SJCRH30 (cell line): ENCODE measurements around the gene ZFYVE21. TPM values are rescaled to one million over a fixed set of nuclear protein-coding genes. Genes with fewer than 3 reads are reported as not detected.

Experiments
- DNase-seq, 2 experiments: peaks; one replicate each; pipeline ENCODE4 v3.0.0-alpha.2; 2015 to 2020
- H3K27ac ChIP-seq: fragments of 250-450 bp; sonication (Bioruptor Pico); 2 replicates; pipeline ENCODE4 v1.5.1; 2020; ENCODE audit warnings: mild to moderate bottlenecking, moderate library complexity
- H3K27me3 ChIP-seq: fragments of 250-450 bp; sonication (Bioruptor Pico); 2 replicates; pipeline ENCODE4 v1.5.1; 2020; ENCODE audit warnings: mild to moderate bottlenecking, moderate library complexity
- H3K36me3 ChIP-seq: fragments of 250-450 bp; sonication (Bioruptor Pico); 2 replicates; pipeline ENCODE4 v1.5.1; 2020; ENCODE audit warnings: mild to moderate bottlenecking, moderate library complexity
- H3K4me1 ChIP-seq: fragments of 250-450 bp; sonication (Bioruptor Pico); 2 replicates; pipeline ENCODE4 v1.5.1; 2020; ENCODE audit warnings: mild to moderate bottlenecking, moderate library complexity
- H3K4me3 ChIP-seq: fragments of 250-450 bp; sonication (Bioruptor Pico); 2 replicates; pipeline ENCODE4 v1.5.1; 2020; ENCODE audit warnings: mild to moderate bottlenecking, moderate library complexity
- H3K9me3 ChIP-seq: fragments of 250-450 bp; sonication (Bioruptor Pico); replicated peaks from 2 replicates; pipeline ENCODE4 v1.5.1; 2020; ENCODE audit warnings: mild to moderate bottlenecking, moderate library complexity
- total RNA-seq: library from RNA; depleted of rRNA; stranded (reverse); fragments of >200 nt; shearing (Covaris generic); gene quantifications from 2 replicates; pipeline ENCODE4 v1.2.3, GENCODE V29; 2014

Gene ZFYVE21
- total RNA-seq, 1 experiment from 2014 or later = 28.3 TPM

- Histone ChIP-seq H3K27me3 (no peaks in the 10 kb centered on the region), H3K9me3 (no peaks in the 10 kb centered on the region), H3K27ac (no peak overlapping the region), H3K36me3 (peaks cover 48% of the 10 kb centered on the region), H3K4me3 (no peak overlapping the region), H3K4me1 (peaks cover 36% of the 10 kb centered on the region)
- DNase-seq = no peak
These were observed 17.8 kb upstream of the ZFYVE21 start for GRCh38 chr14:103697603-103698379.

GRCh38 chr14:103698380-103699260 lies 17.0 kb upstream of the ZFYVE21 start:
- Histone ChIP-seq H3K4me1 (peaks cover 36% of the 10 kb centered on the region), H3K27me3 (no peaks in the 10 kb centered on the region), H3K9me3 (no peaks in the 10 kb centered on the region), H3K27ac (no peak overlapping the region), H3K4me3 (no peak overlapping the region), H3K36me3 (peaks cover 50% of the 10 kb centered on the region)
- no peak for DNase-seq

GRCh38 chr14:103699261-103699661 lies 16.3 kb upstream of the ZFYVE21 start:
- DNase-seq = no peak
- Histone ChIP-seq H3K27me3 (no peaks in the 10 kb centered on the region), H3K4me1 (peaks cover 36% of the 10 kb centered on the region), H3K36me3 (peaks cover 46% of the 10 kb centered on the region), H3K27ac (no peak overlapping the region), H3K9me3 (no peaks in the 10 kb centered on the region), H3K4me3 (no peak overlapping the region)

GRCh38 chr14:103699901-103700752 lies 15.5 kb upstream of the ZFYVE21 start:
- no peak for DNase-seq
- Histone ChIP-seq H3K4me3 (no peak overlapping the region), H3K9me3 (no peaks in the 10 kb centered on the region), H3K36me3 (peaks cover 51% of the 10 kb centered on the region), H3K27me3 (no peaks in the 10 kb centered on the region), H3K4me1 (peaks cover 27% of the 10 kb centered on the region), H3K27ac (no peak overlapping the region)

- peaks cover 21% of the 10 kb centered on the region for H3K4me1 ChIP-seq
- no peak overlapping the region for H3K4me3 ChIP-seq
- no peak for DNase-seq
- H3K9me3 ChIP-seq = no peaks in the 10 kb centered on the region
- no peak overlapping the region for H3K27ac ChIP-seq
- no peaks in the 10 kb centered on the region for H3K27me3 ChIP-seq
- peaks cover 55% of the 10 kb centered on the region for H3K36me3 ChIP-seq
These were observed 14.7 kb upstream of the ZFYVE21 start for GRCh38 chr14:103700753-103701490.

- no peak overlapping the region for H3K27ac ChIP-seq
- H3K4me3 ChIP-seq = no peak overlapping the region
- no peaks in the 10 kb centered on the region for H3K27me3 ChIP-seq
- DNase-seq = no peak
- H3K4me1 ChIP-seq = peaks cover 10% of the 10 kb centered on the region
- H3K36me3 ChIP-seq = peaks cover 60% of the 10 kb centered on the region
- H3K9me3 ChIP-seq = no peaks in the 10 kb centered on the region
These were observed 13.5 kb upstream of the ZFYVE21 start for GRCh38 chr14:103702095-103702494.

- peaks cover 58% of the 10 kb centered on the region for H3K36me3 ChIP-seq
- DNase-seq = no peak
These were observed 12.8 kb upstream of the ZFYVE21 start for GRCh38 chr14:103702497-103703432.

GRCh38 chr14:103703433-103704385 lies 11.9 kb upstream of the ZFYVE21 start:
- peaks cover 58% of the 10 kb centered on the region for H3K36me3 ChIP-seq

More at GRCh38 chr14:103702497-103703432, 12.8 kb upstream of the ZFYVE21 start:
- H3K27me3 ChIP-seq = no peaks in the 10 kb centered on the region
- H3K4me3 ChIP-seq = no peak overlapping the region
- no peak overlapping the region for H3K27ac ChIP-seq
- no peaks in the 10 kb centered on the region for H3K9me3 ChIP-seq
- peaks cover 3% of the 10 kb centered on the region; the same call in 1 of the 2 replicates for H3K4me1 ChIP-seq

GRCh38 chr14:103704708-103705107 lies 10.9 kb upstream of the ZFYVE21 start:
- Histone ChIP-seq H3K36me3 (peaks cover 55% of the 10 kb centered on the region), H3K9me3 (no peaks in the 10 kb centered on the region), H3K4me3 (no peak overlapping the region), H3K4me1 (no peaks in the 10 kb centered on the region), H3K27me3 (no peaks in the 10 kb centered on the region), H3K27ac (no peak overlapping the region)
- no peak for DNase-seq

More at GRCh38 chr14:103703433-103704385, 11.9 kb upstream of the ZFYVE21 start:
- Histone ChIP-seq H3K27ac (no peak overlapping the region), H3K4me1 (no peaks in the 10 kb centered on the region), H3K4me3 (no peak overlapping the region), H3K9me3 (no peaks in the 10 kb centered on the region), H3K27me3 (no peaks in the 10 kb centered on the region)
- no peak for DNase-seq

- Histone ChIP-seq H3K36me3 (peaks cover 55% of the 10 kb centered on the region), H3K27ac (no peak overlapping the region), H3K4me1 (no peaks in the 10 kb centered on the region), H3K4me3 (no peak overlapping the region), H3K27me3 (no peaks in the 10 kb centered on the region), H3K9me3 (no peaks in the 10 kb centered on the region)
- no peak for DNase-seq
These were observed 10.5 kb upstream of the ZFYVE21 start for GRCh38 chr14:103705118-103705503.

- Histone ChIP-seq H3K27ac (no peak overlapping the region), H3K27me3 (no peaks in the 10 kb centered on the region), H3K9me3 (no peaks in the 10 kb centered on the region), H3K36me3 (peaks cover 52% of the 10 kb centered on the region), H3K4me1 (no peaks in the 10 kb centered on the region), H3K4me3 (no peak overlapping the region)
- no peak for DNase-seq
These were observed 9.9 kb upstream of the ZFYVE21 start for GRCh38 chr14:103705504-103706284.
